ENCODE measurements around the gene FAAP100. TPM values are rescaled to one million over a fixed set of nuclear protein-coding genes. Genes with fewer than 3 reads are reported as not detected.

Gene FAAP100
- total RNA-seq, 1 experiment from 2014 or later: 39.4 TPM

GRCh38 chr17:81541123-81541522, 11.0 kb downstream of the FAAP100 start:
- H3K9me3 Mint-ChIP-seq (ENCODE audit: low read depth, unreplicated experiment): no peaks in the 10 kb centered on the region
- CTCF ChIA-PET: no interaction called here
- peaks cover 7% of the 10 kb centered on the region for H3K4me1 Mint-ChIP-seq (ENCODE audit: low read depth, unreplicated experiment)
- no TSS peak for BruUV-seq (replicated peaks)
- H3K36me3 Mint-ChIP-seq (ENCODE audit: insufficient read depth, unreplicated experiment): peaks cover 24% of the 10 kb centered on the region
- no peak overlapping the region for H3K4me3 Mint-ChIP-seq (ENCODE audit: low read depth, unreplicated experiment)
- no peak for DNase-seq
- H3K27ac Mint-ChIP-seq (ENCODE audit: unreplicated experiment): no peak overlapping the region
- no peak for TF ChIP-seq CTCF (IDR thresholded peaks at IDR 0.05; ENCODE audit: unreplicated experiment)
- no peaks in the 10 kb centered on the region for H3K27me3 Mint-ChIP-seq (ENCODE audit: unreplicated experiment)
- intact Hi-C loops (cut with micrococcal nuclease; ENCODE audit: unreplicated experiment): no loop called here

- no peak overlapping the region for H3K27ac Mint-ChIP-seq (ENCODE audit: unreplicated experiment)
- no TSS peak for BruUV-seq (replicated peaks)
- H3K4me3 Mint-ChIP-seq (ENCODE audit: low read depth, unreplicated experiment): no peak overlapping the region
- no peak for DNase-seq
- no peaks in the 10 kb centered on the region for H3K9me3 Mint-ChIP-seq (ENCODE audit: low read depth, unreplicated experiment)
- intact Hi-C loops (cut with micrococcal nuclease; ENCODE audit: unreplicated experiment): no loop called here
- CTCF ChIA-PET: no interaction called here
- TF ChIP-seq CTCF (IDR thresholded peaks at IDR 0.05; ENCODE audit: unreplicated experiment): no peak
- peaks cover 26% of the 10 kb centered on the region for H3K36me3 Mint-ChIP-seq (ENCODE audit: insufficient read depth, unreplicated experiment)
- H3K4me1 Mint-ChIP-seq (ENCODE audit: low read depth, unreplicated experiment): peaks cover 7% of the 10 kb centered on the region
- peaks cover 4% of the 10 kb centered on the region for H3K27me3 Mint-ChIP-seq (ENCODE audit: unreplicated experiment)
Observed at GRCh38 chr17:81540676-81541027, 11.5 kb downstream of the FAAP100 start.

- no peak overlapping the region for H3K27ac Mint-ChIP-seq (ENCODE audit: unreplicated experiment)
- no peaks in the 10 kb centered on the region for H3K9me3 Mint-ChIP-seq (ENCODE audit: low read depth, unreplicated experiment)
- peaks cover 7% of the 10 kb centered on the region for H3K4me1 Mint-ChIP-seq (ENCODE audit: low read depth, unreplicated experiment)
- CTCF ChIA-PET: no interaction called here
- DNase-seq: no peak
- peaks cover 24% of the 10 kb centered on the region for H3K36me3 Mint-ChIP-seq (ENCODE audit: insufficient read depth, unreplicated experiment)
- peaks cover 10% of the 10 kb centered on the region for H3K27me3 Mint-ChIP-seq (ENCODE audit: unreplicated experiment)
- no peak for TF ChIP-seq CTCF (IDR thresholded peaks at IDR 0.05; ENCODE audit: unreplicated experiment)
- no peak overlapping the region for H3K4me3 Mint-ChIP-seq (ENCODE audit: low read depth, unreplicated experiment)
- intact Hi-C loops (cut with micrococcal nuclease; ENCODE audit: unreplicated experiment): no loop called here
- no TSS peak for BruUV-seq (replicated peaks)
Observed at GRCh38 chr17:81539961-81540675, 12.0 kb downstream of the FAAP100 start.

- peaks cover 18% of the 10 kb centered on the region for H3K36me3 Mint-ChIP-seq (ENCODE audit: insufficient read depth, unreplicated experiment)
- peaks cover 13% of the 10 kb centered on the region for H3K27me3 Mint-ChIP-seq (ENCODE audit: unreplicated experiment)
- H3K27ac Mint-ChIP-seq (ENCODE audit: unreplicated experiment): no peak overlapping the region
- no peaks in the 10 kb centered on the region for H3K9me3 Mint-ChIP-seq (ENCODE audit: low read depth, unreplicated experiment)
- CTCF ChIA-PET: no interaction called here
- no peak overlapping the region for H3K4me3 Mint-ChIP-seq (ENCODE audit: low read depth, unreplicated experiment)
- BruUV-seq (replicated peaks): no TSS peak
- TF ChIP-seq CTCF (IDR thresholded peaks at IDR 0.05; ENCODE audit: unreplicated experiment): no peak
- intact Hi-C loops (cut with micrococcal nuclease; ENCODE audit: unreplicated experiment): no loop called here
- peaks cover 7% of the 10 kb centered on the region for H3K4me1 Mint-ChIP-seq (ENCODE audit: low read depth, unreplicated experiment)
- DNase-seq: no peak
Observed at GRCh38 chr17:81539571-81539900, 12.6 kb downstream of the FAAP100 start.
